NK-92 (cell line): ENCODE measurements around the gene EEF1G.
A peak's percentile ranks its signal among the peaks of the same experiment; 100 is the strongest.
"Not testable (repeated sequence)": the region's sequence is repeated elsewhere in the genome, so short reads cannot be mapped to it uniquely, and the experiment has no call there.

Source experiments
- DNase-seq: peaks from one replicate; lab custom pipeline; 2025; ENCODE audit not compliant: unreplicated experiment; lab: John Stamatoyannopoulos, UW

Gene EEF1G

GRCh38 chr11:62573592-62574362, at the start of gene EEF1G:
Gene EEF1G, minus strand, starts transcription at chr11:62573891. Its CDS starts 49 bp downstream, at chr11:62573842.
- peak; percentile 89 for DNase-seq

GRCh38 chr11:62622476-62623089, 48.9 kb upstream of the EEF1G start:
- no peak for DNase-seq

GRCh38 chr11:62621567-62622470, 48.1 kb upstream of the EEF1G start, which contains the start of gene B3GAT3:
Gene B3GAT3, minus strand, starts transcription at chr11:62621986. Its CDS starts 39 bp downstream, at chr11:62621947.
- DNase-seq = peak; percentile 71

- DNase-seq = no peak
Measured at GRCh38 chr11:62621027-62621566, 47.4 kb upstream of the EEF1G start.

- not testable (repeated sequence) for DNase-seq
Measured at GRCh38 chr11:62616957-62617356, 43.3 kb upstream of the EEF1G start.

GRCh38 chr11:62615521-62615920, 41.8 kb upstream of the EEF1G start:
- no peak for DNase-seq

GRCh38 chr11:62614275-62614674, 40.6 kb upstream of the EEF1G start:
- DNase-seq = no peak

GRCh38 chr11:62613291-62613778, 39.6 kb upstream of the EEF1G start:
- DNase-seq = no peak

- DNase-seq = peak; percentile 29
Measured at GRCh38 chr11:62612366-62613290, 38.9 kb upstream of the EEF1G start, which contains the start of the genes EML3 and ROM1. Gene EML3, minus strand, starts transcription at chr11:62612775. Its CDS starts 318 bp downstream, at chr11:62612457. Gene ROM1, plus strand, starts transcription at chr11:62613257. Its CDS starts 25 bp downstream, at chr11:62613282.

GRCh38 chr11:62611705-62612365, 38.1 kb upstream of the EEF1G start:
- no peak for DNase-seq

- no peak for DNase-seq
Measured at GRCh38 chr11:62610814-62611704, 37.4 kb upstream of the EEF1G start.

GRCh38 chr11:62610403-62610802, 36.7 kb upstream of the EEF1G start:
- no peak for DNase-seq

GRCh38 chr11:62608776-62609175, 35.1 kb upstream of the EEF1G start:
- DNase-seq = no peak

GRCh38 chr11:62607714-62608113, 34.0 kb upstream of the EEF1G start:
- DNase-seq = no peak

- DNase-seq = no peak
Measured at GRCh38 chr11:62605902-62606301, 32.2 kb upstream of the EEF1G start.

GRCh38 chr11:62605467-62605866, 31.8 kb upstream of the EEF1G start:
- no peak for DNase-seq

- DNase-seq = no peak
Measured at GRCh38 chr11:62604460-62605120, 30.9 kb upstream of the EEF1G start.
